ENCODE measurements around the gene IL1B. TPM values are rescaled to one million over a fixed set of nuclear protein-coding genes. Genes with fewer than 3 reads are reported as not detected.
A peak's percentile ranks its signal among the peaks of the same experiment; 100 is the strongest.

Gene IL1B
- total and polyA plus RNA-seq, 2 donors (not counting 3 experiments of a cell fraction or from before 2014, with no cell fraction given): 0.25 TPM; not detected in 1

DNA sequence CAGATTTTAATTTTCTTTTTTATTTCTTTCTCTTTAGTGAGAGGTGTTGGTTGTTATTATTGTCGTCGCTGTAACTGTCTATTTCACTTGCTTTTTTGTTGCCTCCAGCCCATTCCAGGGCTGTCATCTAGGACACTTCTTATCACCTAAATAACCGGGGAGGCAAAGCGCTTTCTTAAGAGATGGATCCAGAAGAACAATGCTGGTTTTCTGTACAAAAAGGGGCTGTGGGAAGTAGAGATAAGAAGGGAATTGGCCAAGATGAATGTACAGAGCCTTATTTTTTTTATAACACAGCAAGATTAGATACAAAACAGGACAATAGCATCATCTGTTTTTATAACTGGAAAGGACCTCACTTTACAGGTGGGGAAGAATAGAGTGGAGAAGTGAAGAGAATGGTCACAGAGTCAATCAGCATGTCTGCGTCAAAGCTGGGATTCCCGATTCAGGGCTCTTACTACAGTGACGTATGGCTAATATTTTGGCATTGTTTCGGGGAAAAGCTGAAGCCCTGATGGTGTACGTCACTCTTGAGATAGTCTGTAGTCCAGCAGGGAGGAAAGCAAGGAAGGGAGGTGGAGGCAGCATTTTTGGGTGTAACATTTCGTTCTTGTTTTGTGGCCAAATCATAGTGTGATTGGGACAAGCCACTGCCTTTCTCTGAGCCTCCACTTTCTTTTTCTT lies 23.2 kb downstream of the IL1B start:
- peak overlapping the region; percentile 66 for H3K9ac ChIP-seq (replicated peaks; ENCODE audit: extremely low read depth, insufficient read depth, low read length)
- H3K4me1 ChIP-seq (ENCODE audit: control insufficient read depth, extremely low read depth, insufficient read depth, low read length): peaks cover 30% of the 10 kb centered on the region
- no peaks in the 10 kb centered on the region for H3K9me3 ChIP-seq (replicated peaks; ENCODE audit: control insufficient read depth, insufficient read depth, low read length)
- no peak for TF ChIP-seq MYC (IDR thresholded peaks at IDR 0.05; ENCODE audit: low read depth, low read length)
- TF ChIP-seq POLR2AphosphoS5 (IDR thresholded peaks at IDR 0.05; ENCODE audit: insufficient read depth, low read depth, low read length): no peak
- TF ChIP-seq FOS (IDR thresholded peaks at IDR 0.05; ENCODE audit: borderline replicate concordance, insufficient read depth, low read length): no peak
- no peak for TF ChIP-seq EZH2 (IDR thresholded peaks at IDR 0.05; ENCODE audit: borderline replicate concordance, low read depth, low read length, severe bottlenecking)
- TF ChIP-seq JUN (IDR thresholded peaks at IDR 0.05; ENCODE audit: borderline replicate concordance, insufficient read depth, insufficient read length, low read depth): no peak
- TF ChIP-seq, protein P1, sequence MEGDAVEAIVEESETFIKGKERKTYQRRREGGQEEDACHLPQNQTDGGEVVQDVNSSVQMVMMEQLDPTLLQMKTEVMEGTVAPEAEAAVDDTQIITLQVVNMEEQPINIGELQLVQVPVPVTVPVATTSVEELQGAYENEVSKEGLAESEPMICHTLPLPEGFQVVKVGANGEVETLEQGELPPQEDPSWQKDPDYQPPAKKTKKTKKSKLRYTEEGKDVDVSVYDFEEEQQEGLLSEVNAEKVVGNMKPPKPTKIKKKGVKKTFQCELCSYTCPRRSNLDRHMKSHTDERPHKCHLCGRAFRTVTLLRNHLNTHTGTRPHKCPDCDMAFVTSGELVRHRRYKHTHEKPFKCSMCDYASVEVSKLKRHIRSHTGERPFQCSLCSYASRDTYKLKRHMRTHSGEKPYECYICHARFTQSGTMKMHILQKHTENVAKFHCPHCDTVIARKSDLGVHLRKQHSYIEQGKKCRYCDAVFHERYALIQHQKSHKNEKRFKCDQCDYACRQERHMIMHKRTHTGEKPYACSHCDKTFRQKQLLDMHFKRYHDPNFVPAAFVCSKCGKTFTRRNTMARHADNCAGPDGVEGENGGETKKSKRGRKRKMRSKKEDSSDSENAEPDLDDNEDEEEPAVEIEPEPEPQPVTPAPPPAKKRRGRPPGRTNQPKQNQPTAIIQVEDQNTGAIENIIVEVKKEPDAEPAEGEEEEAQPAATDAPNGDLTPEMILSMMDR (IDR thresholded peaks at IDR 0.05; ENCODE audit: extremely low read depth in 1 of 2, insufficient read depth in 1 of 2, low read depth in 1 of 2, low read length in 2 of 2): no peak
- no peak for TF ChIP-seq MAX (IDR thresholded peaks at IDR 0.05; ENCODE audit: insufficient read depth, insufficient read length)
- DNase-seq (ENCODE audit: low read depth, low spot score) (no peak), FAIRE-seq (no peak)
- dilution Hi-C loops (cut with MboI; ENCODE audit: extremely low pct_ligation_motif_present, low sequenced_read_pairs) (no loop called here), intact Hi-C loops (cut with micrococcal nuclease) (loop anchor here (5.0 kb wide), 2 partner anchors 121 to 129 kb away; no protein-coding TSS in a partner anchor)
- H4K20me1 ChIP-seq (replicated peaks; ENCODE audit: control insufficient read depth, extremely low read depth, insufficient read depth, low read length): no peaks in the 10 kb centered on the region
- H3K79me2 ChIP-seq (ENCODE audit: control insufficient read depth, insufficient read depth, low read length): no peaks in the 10 kb centered on the region
- no peak overlapping the region for H2AFZ ChIP-seq (ENCODE audit: low read depth, low read length)
- no peak overlapping the region for H3K4me3 ChIP-seq (replicated peaks in 1 of 3; ENCODE audit: insufficient read depth in 1 of 3, low read depth in 1 of 3, low read length in 3 of 3)
- ChIA-PET POLR2A (no interaction called here), CTCF (interaction anchor here (1.1 to 3.2 kb wide), 5 partner anchors 16 to 149 kb away, joined by 3 to 25 read pairs (median 14); no protein-coding TSS in a partner anchor)
- H3K27me3 ChIP-seq (ENCODE audit: control insufficient read depth in 2 of 2, insufficient read depth in 2 of 2, low read length in 2 of 2): no peaks in the 10 kb centered on the region
- no peaks in the 10 kb centered on the region for H3K36me3 ChIP-seq (ENCODE audit: control insufficient read depth in 2 of 2, extremely low read depth in 1 of 2, insufficient read depth in 2 of 2, low read length in 2 of 2)
- peak overlapping the region; percentile 57 for H3K4me2 ChIP-seq (ENCODE audit: insufficient read depth, low read length)
- peak overlapping the region; percentile 97 for H3K27ac ChIP-seq (ENCODE audit: insufficient read depth, low read depth, low read length)
- no peaks in the 10 kb centered on the region for H3K9me1 ChIP-seq (replicated peaks; ENCODE audit: control insufficient read depth, extremely low read depth, insufficient read depth, low read length)
- BruUV-seq (replicated peaks): no TSS peak
